Duodenal mucosa (tissue), 2 donors: Measurements from ENCODE around the gene KRTAP5-9.

Experiments used
- H3K27ac ChIP-seq: one replicate; pipeline ENCODE4 v1.7.0; 2013; ENCODE audit warnings: low read depth, low read length
- H3K27me3 ChIP-seq, 2 donors: one replicate each; pipeline ENCODE4 v1.7.0; 2013; ENCODE audit warnings: low read length in 2 of 2, control low read depth in 1 of 2; ENCODE audit not compliant: insufficient read depth in 2 of 2, control insufficient read depth in 1 of 2
- H3K36me3 ChIP-seq, 2 donors: one replicate each; pipeline ENCODE4 v1.7.0; 2013; ENCODE audit warnings: low read length in 2 of 2, control low read depth in 1 of 2; ENCODE audit not compliant: insufficient read depth in 2 of 2, control insufficient read depth in 1 of 2
- H3K4me1 ChIP-seq, 2 donors: one replicate each; pipeline ENCODE4 v1.7.0; 2013; ENCODE audit warnings: low read length in 2 of 2, control low read depth in 1 of 2; ENCODE audit not compliant: insufficient read depth in 2 of 2, control insufficient read depth in 1 of 2
- H3K4me3 ChIP-seq, 2 donors: one replicate each; pipeline ENCODE4 v1.7.0; 2013; ENCODE audit warnings: low read length in 2 of 2, low read depth in 1 of 2
- H3K9ac ChIP-seq, 2 donors: one replicate each; pipeline ENCODE4 v1.7.0; 2013; ENCODE audit warnings: low read length in 2 of 2, low read depth in 1 of 2
- H3K9me3 ChIP-seq, 2 donors: one replicate each; pipeline ENCODE4 v1.7.0; 2013; ENCODE audit warnings: low read length in 2 of 2, control low read depth in 1 of 2; ENCODE audit not compliant: control insufficient read depth in 1 of 2

The KRTAP5-9 gene

DNA sequence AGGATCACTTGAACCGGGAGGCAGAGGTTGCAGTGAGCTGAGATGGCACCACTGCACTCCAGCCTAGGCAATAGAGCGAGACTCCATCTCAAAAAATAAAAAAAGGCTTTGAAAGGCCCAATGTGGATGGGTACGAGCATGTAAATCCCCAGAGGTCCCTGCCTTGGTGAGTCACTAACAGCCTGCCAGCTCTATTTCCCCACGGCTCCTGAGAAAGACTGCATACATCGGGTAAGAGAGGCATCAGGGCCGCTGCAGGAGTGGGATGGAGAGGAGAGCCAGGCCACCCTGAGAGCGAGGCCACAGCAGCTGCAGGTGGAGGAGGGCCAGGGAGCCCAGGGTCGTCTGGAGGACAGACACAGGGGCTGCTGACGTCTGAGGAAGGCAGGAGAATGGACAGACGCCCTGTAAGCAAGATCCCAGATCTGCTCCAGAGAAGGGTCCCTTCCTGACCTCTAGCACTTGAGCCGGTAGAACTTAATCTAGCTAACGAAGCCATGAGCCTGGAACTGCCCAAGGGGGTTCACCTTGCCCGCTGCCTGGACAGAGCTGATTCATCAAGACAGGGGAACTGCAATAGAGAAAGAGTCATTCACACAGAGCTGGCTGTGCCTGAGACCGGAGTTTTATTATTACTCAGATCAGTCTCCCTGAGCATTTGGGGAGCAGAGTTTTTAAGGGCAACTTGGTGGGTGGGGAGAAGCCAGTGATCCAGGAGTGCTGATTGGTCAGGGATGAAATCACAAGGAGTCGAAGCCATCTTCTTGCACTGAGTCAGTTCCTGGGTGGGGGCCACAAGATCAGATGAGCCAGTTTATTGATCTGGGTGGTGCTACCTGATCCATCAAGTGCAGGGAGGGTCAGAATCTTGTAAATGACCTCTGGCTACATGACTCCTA, 5.1 kb upstream of the KRTAP5-9 start:
- H3K9ac ChIP-seq: no peak overlapping the region

DNA sequence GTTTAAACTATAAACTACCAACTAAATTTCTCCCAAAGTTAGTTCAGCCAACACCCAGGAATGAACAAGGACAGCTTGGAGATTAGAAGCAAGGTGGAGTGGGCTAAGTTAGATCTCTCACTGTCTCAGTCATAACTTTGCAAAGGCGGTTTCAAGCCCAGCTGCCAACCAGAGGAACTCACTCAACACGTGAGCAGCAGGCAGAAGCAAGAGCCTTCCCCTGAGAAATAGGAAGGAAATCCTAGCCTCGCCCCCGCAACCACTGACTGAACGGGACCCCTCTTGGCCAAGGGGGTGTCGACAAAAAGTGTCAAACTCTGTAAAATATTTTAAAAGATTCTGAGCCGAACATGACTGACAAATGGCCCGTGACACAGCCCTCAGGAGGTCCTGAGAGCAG, 4.4 kb upstream of the KRTAP5-9 start:
- Histone ChIP-seq H3K36me3 (no peaks in the 10 kb centered on the region), H3K9me3 (no peaks in the 10 kb centered on the region), H3K9ac (no peak overlapping the region), H3K27me3 (no peaks in the 10 kb centered on the region), H3K27ac (no peak overlapping the region), H3K4me1 (peaks cover 0 to 3% of the 10 kb centered on the region in 2 donors), H3K4me3 (no peak overlapping the region)

More for the DNA sequence above, 5.1 kb upstream of the KRTAP5-9 start:
- H3K27me3 ChIP-seq: no peaks in the 10 kb centered on the region
- no peak overlapping the region for H3K4me3 ChIP-seq
- H3K27ac ChIP-seq: no peak overlapping the region
- no peaks in the 10 kb centered on the region for H3K9me3 ChIP-seq
- H3K4me1 ChIP-seq: peaks cover 0 to 3% of the 10 kb centered on the region in 2 donors
- no peaks in the 10 kb centered on the region for H3K36me3 ChIP-seq

DNA sequence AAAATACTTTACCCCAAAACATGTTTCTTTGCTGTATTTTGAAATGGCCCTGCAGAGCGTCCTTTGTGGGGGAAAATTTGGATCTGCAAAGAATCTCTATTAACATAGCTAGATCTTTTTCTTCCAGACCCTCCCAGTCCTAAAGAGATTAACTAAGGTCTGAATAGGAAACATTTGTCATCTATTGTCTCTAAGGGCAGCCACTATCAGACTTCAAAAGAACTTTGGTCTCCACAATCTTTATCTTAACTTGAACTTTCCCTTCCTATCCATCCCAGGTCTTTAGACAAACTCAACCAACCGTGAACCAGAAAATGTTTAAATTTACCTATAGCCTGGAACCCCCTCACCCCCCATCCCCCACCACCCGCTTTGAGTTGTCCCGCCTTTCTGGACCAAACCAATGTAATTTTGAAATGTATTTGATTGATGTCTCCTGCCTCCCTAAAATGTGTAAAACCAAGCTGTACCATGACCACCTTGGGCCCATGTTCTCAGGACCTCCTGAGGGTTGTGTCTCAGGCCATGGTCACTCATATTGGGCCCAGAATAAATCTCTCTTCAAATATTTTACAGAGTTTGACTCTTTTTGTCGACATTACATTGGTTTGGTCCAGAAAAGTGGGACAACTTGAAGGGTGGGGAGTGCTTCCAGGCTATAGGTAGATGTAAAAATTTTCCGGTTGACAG, 3.5 kb upstream of the KRTAP5-9 start:
- Histone ChIP-seq H3K27ac (no peak overlapping the region), H3K9ac (no peak overlapping the region), H3K9me3 (no peaks in the 10 kb centered on the region), H3K36me3 (no peaks in the 10 kb centered on the region), H3K4me1 (peaks cover 0 to 3% of the 10 kb centered on the region in 2 donors), H3K4me3 (no peak overlapping the region), H3K27me3 (peaks cover 0 to 1% of the 10 kb centered on the region in 2 donors)

DNA sequence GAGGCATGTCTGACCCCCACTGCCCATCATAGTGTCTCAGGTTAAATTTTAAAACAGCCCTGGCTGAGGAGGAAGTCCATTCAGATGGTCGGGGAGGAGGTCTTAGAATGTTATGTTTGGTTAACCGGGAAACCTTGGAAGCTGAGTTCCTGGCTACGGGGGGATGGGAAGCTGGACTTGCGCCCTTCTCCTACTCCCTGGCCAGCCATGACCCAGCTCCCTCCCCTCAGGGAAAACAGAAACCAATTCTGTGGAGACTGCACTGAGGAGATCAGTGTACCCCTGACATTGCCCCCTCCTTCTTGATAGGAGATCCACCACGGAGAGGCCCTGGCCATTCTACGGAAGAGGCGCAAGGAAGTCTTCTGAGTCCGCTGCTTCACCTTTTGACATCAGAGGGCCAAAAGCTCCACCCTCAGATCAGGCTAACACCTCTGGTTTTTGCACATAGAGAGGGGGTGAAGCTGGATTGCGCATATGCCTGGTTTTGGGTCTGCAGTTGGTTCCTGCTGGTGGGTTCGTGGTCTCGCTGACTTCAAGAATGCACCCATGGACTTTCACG, 2.7 kb upstream of the KRTAP5-9 start:
- no peaks in the 10 kb centered on the region for H3K36me3 ChIP-seq
- H3K27ac ChIP-seq: no peak overlapping the region
- H3K9ac ChIP-seq: no peak overlapping the region
- no peak overlapping the region for H3K4me3 ChIP-seq
- no peaks in the 10 kb centered on the region for H3K9me3 ChIP-seq
- peaks cover 0 to 4% of the 10 kb centered on the region in 2 donors for H3K27me3 ChIP-seq
- H3K4me1 ChIP-seq: peaks cover 0 to 3% of the 10 kb centered on the region in 2 donors

DNA sequence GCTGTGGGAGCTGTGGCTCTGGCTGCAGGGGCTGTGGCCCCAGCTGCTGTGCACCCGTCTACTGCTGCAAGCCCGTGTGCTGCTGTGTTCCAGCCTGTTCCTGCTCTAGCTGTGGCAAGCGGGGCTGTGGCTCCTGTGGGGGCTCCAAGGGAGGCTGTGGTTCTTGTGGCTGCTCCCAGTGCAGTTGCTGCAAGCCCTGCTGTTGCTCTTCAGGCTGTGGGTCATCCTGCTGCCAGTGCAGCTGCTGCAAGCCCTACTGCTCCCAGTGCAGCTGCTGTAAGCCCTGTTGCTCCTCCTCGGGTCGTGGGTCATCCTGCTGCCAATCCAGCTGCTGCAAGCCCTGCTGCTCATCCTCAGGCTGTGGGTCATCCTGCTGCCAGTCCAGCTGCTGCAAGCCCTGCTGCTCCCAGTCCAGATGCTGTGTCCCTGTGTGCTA, 514 bp downstream of the KRTAP5-9 start:
- peaks cover 0 to 4% of the 10 kb centered on the region in 2 donors for H3K27me3 ChIP-seq
- no peak overlapping the region for H3K4me3 ChIP-seq
- H3K36me3 ChIP-seq: no peaks in the 10 kb centered on the region
- no peak overlapping the region for H3K27ac ChIP-seq
- H3K9ac ChIP-seq: no peak overlapping the region
- no peaks in the 10 kb centered on the region for H3K4me1 ChIP-seq
- H3K9me3 ChIP-seq: no peaks in the 10 kb centered on the region

DNA sequence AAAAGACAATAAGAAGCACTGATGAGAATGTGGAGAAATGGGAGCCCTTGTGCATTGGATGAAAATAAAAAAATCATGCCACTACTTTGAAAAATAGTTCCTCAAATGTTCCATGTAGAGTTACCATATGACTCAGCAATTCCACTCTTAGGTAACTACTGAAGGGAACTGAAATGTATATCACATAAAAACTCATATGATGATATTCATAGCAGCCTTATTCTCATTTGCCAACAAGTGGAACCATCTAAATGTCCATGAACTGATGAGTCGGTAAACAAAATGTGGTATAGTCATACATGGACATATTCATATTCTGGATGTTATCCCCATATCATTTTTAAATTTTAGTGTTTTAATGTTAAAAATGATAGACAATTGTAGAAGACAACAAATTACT, 3.5 kb downstream of the KRTAP5-9 start:
- Histone ChIP-seq H3K36me3 (no peaks in the 10 kb centered on the region), H3K9ac (no peak overlapping the region), H3K27me3 (peaks cover 0 to 4% of the 10 kb centered on the region in 2 donors), H3K4me1 (no peaks in the 10 kb centered on the region), H3K27ac (no peak overlapping the region), H3K9me3 (no peaks in the 10 kb centered on the region), H3K4me3 (no peak overlapping the region)

DNA sequence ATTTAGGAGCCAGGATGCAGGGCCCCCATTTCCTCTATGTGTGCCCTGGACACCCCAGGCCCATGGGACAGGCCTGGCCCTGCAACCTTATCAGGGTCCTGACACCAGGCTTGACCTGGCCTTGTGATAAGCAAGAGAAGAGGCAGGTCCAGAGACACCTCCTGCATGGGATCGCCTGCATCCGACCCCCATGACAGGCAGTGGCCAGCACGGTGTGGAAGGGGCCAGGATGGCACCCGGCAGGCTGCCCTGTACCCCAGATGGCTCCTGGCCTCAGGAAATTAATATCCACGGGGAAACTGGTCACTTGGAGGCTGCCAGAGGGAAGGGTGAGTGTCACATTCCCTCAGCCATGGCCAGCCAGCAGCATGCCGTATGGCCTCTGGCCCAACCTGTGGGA, 6.8 kb downstream of the KRTAP5-9 start:
- no peak overlapping the region for H3K9ac ChIP-seq
- no peaks in the 10 kb centered on the region for H3K27me3 ChIP-seq
- no peaks in the 10 kb centered on the region for H3K36me3 ChIP-seq
- no peaks in the 10 kb centered on the region for H3K4me1 ChIP-seq
- no peak overlapping the region for H3K27ac ChIP-seq
- H3K9me3 ChIP-seq: no peaks in the 10 kb centered on the region
- no peak overlapping the region for H3K4me3 ChIP-seq

DNA sequence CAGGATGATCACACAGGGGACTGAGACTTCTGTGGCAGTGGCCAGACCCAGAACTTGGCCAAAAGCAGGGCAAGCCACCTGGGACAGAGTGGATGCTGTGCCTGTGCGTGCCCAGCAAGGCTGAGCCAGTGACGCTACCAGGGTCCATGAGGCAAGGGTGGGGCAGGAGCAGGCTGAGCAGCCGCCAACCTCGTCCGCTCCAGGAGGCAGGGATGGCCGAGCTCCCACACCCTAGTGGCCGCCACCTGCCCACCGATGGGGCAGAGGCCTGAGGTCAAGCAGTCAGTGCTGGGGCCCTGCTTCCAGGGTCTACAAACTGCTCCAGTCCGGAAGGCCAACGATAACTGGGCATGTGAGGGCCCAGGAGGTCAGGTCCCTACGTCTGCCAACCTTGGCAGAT, 7.3 kb downstream of the KRTAP5-9 start:
- Histone ChIP-seq H3K36me3 (no peaks in the 10 kb centered on the region), H3K9ac (no peak overlapping the region), H3K4me1 (no peaks in the 10 kb centered on the region), H3K27ac (no peak overlapping the region), H3K27me3 (no peaks in the 10 kb centered on the region), H3K9me3 (no peaks in the 10 kb centered on the region), H3K4me3 (no peak overlapping the region)

DNA sequence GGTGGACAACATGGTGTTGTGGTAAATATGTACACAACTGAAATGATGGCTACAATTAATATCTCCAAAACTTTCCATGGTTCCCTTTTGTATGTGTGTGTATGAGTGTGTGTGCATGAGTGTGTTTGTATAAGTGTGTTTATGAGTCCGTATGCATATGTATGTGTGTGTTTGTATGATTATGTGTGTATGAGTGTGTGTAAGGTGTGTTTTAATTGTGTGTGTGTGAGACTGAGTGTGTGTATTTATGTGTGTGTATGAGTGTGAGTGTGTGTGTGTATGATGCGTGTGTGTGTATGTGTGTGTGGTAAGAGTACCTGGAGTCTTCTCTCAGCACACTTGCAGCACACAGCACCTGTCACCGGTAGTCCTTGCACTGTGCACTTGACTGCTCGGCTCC, 7.8 kb downstream of the KRTAP5-9 start:
- no peaks in the 10 kb centered on the region for H3K36me3 ChIP-seq
- no peaks in the 10 kb centered on the region for H3K4me1 ChIP-seq
- no peak overlapping the region for H3K4me3 ChIP-seq
- H3K27me3 ChIP-seq: no peaks in the 10 kb centered on the region
- no peaks in the 10 kb centered on the region for H3K9me3 ChIP-seq
- H3K27ac ChIP-seq: no peak overlapping the region
- H3K9ac ChIP-seq: no peak overlapping the region

DNA sequence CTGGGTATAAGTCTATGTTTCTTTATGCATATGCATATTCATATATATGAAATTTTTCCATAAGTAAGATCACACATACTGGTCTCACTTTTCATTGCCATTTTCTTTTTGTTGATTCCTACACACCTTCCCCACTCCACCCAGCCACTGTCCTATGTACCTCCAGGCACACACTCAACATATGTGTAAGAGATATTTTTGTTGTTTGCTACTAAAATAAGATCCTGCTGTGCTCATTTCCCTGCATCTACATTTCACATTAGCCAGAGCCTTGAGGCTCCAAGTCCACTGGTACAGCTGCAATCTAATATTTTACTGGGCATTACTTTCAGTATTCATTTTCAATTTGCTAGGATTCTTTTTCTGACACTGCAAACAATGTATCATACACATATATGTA, 9.0 kb downstream of the KRTAP5-9 start:
- H3K27me3 ChIP-seq: no peaks in the 10 kb centered on the region
- H3K9me3 ChIP-seq: no peaks in the 10 kb centered on the region
- no peak overlapping the region for H3K4me3 ChIP-seq
- H3K27ac ChIP-seq: no peak overlapping the region
- no peaks in the 10 kb centered on the region for H3K36me3 ChIP-seq
- no peaks in the 10 kb centered on the region for H3K4me1 ChIP-seq
- no peak overlapping the region for H3K9ac ChIP-seq
